Mesendoderm (in vitro differentiated cells): ENCODE data around the gene PPT2.
A peak's percentile ranks its signal among the peaks of the same experiment; 100 is the strongest.
"Not testable (repeated sequence)": the region's sequence is repeated elsewhere in the genome, so short reads cannot be mapped to it uniquely, and the experiment has no call there.

Experiments used
- DNase-seq: peaks from one replicate; pipeline ENCODE4 v3.0.0; 2013
- H2AK5ac ChIP-seq: 2 replicates; pipeline ENCODE4 v1.6.1; 2013; ENCODE audit warnings: low read length, inconsistent platforms
- H2BK120ac ChIP-seq: 2 replicates; pipeline ENCODE4 v1.6.1; 2013; ENCODE audit warnings: low read depth, mild to moderate bottlenecking, low read length, moderate library complexity, mixed read lengths
- H2BK15ac ChIP-seq: replicated peaks from 2 replicates; pipeline ENCODE4 v1.6.1; 2013; ENCODE audit warnings: low read depth, mild to moderate bottlenecking, moderate library complexity
- H2BK5ac ChIP-seq: 2 replicates; pipeline ENCODE4 v1.6.1; 2013; ENCODE audit warnings: low read length, inconsistent platforms
- H3K18ac ChIP-seq: 2 replicates; pipeline ENCODE4 v1.6.1; 2013; ENCODE audit warnings: mild to moderate bottlenecking, low read length, mixed read lengths
- H3K23ac ChIP-seq: one replicate; pipeline ENCODE4 v1.6.1; 2013; ENCODE audit warnings: low read length
- H3K27ac ChIP-seq: 2 replicates; pipeline ENCODE4 v1.5.1; 2013; ENCODE audit warnings: low read depth, mild to moderate bottlenecking, inconsistent platforms, low read length, moderate library complexity
- H3K27me3 ChIP-seq: 2 replicates; pipeline ENCODE4 v1.6.1; 2013; ENCODE audit warnings: low read length, control low read depth, mild to moderate bottlenecking, inconsistent platforms; ENCODE audit not compliant: insufficient read depth, poor library complexity
- H3K36me3 ChIP-seq: 2 replicates; pipeline ENCODE4 v1.6.1; 2013; ENCODE audit warnings: low read length, inconsistent platforms; ENCODE audit not compliant: control insufficient read depth, insufficient read depth
- H3K4ac ChIP-seq: one replicate; pipeline ENCODE4 v1.6.1; 2013; ENCODE audit warnings: low read depth, mild to moderate bottlenecking, low read length, moderate library complexity
- H3K4me1 ChIP-seq: 2 replicates; pipeline ENCODE4 v1.6.1; 2013; ENCODE audit warnings: low read depth, low read length, inconsistent platforms; ENCODE audit not compliant: control insufficient read depth
- H3K4me2 ChIP-seq: 2 replicates; pipeline ENCODE4 v1.6.1; 2013; ENCODE audit warnings: low read length
- H3K4me3 ChIP-seq: 2 replicates; pipeline ENCODE4 v1.5.1; 2013; ENCODE audit warnings: mild to moderate bottlenecking, low read length
- H3K56ac ChIP-seq: one replicate; pipeline ENCODE4 v1.6.1; 2013; ENCODE audit warnings: low read length
- H3K79me1 ChIP-seq: 2 replicates; pipeline ENCODE4 v1.6.1; 2013; ENCODE audit warnings: low read length, inconsistent platforms
- H3K79me2 ChIP-seq: 2 replicates; pipeline ENCODE4 v1.6.1; 2013; ENCODE audit warnings: mild to moderate bottlenecking, low read length; ENCODE audit not compliant: control insufficient read depth, insufficient read depth
- H3K9ac ChIP-seq: 2 replicates; pipeline ENCODE4 v1.6.1; 2013; ENCODE audit warnings: low read length, inconsistent platforms
- H4K5ac ChIP-seq: one replicate; pipeline ENCODE4 v1.6.1; 2013; ENCODE audit warnings: low read length
- H4K8ac ChIP-seq: one replicate; pipeline ENCODE4 v1.6.1; 2013; ENCODE audit warnings: low read depth, mild to moderate bottlenecking, control low read depth, low read length, moderate library complexity
- WGBS: extraction: QIAGEN DNeasy Blood & Tissue Kit; methylation state at CpG from one replicate; pipeline ENCODE4 v1.1.7; 2013; ENCODE audit warnings: low lambda C conversion rate, missing lambda C conversion rate; ENCODE audit not compliant: insufficient coverage; ENCODE audit errors: extremely low coverage; 5-methylcytosine and 5-hydroxymethylcytosine counted together

The PPT2 gene

DNA sequence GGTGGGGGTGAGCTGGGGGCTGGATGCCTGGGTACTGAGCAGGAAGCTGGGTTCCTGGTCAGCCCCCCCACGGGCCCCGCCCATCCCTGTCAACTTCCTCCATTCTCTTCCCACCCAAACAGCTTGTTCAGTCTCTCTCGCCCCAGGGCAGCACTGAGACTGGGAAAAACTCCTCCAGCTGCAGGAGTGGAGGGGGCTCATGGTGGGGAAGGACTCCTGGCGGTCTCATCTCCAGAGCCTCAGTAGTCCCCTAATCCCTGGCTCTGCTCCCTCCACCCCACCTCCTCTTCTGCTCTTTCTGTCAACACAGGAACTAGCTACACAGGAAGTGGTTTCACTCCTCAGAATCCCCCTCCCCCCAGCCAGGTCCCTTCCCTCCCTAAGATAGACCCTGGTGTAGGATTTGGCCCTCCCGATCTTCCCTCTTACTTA is 38.7 kb downstream of the PPT2 start, which contains the start of gene GPSM3:
Gene GPSM3 (minus strand): TSS at position 36 of the 432 bp plus-strand sequence. CDS start 130 bp downstream, outside the sequence.
- H3K27me3 ChIP-seq, result no peaks in the 10 kb centered on the region
- WGBS, result no CpG with 5 or more reads among the region's 5 CpGs
- peak within 1 kb of the TSS; percentile 49 for H3K4me2 ChIP-seq
- H3K4ac ChIP-seq, result peak within 1 kb of the TSS; percentile 23
- H4K5ac ChIP-seq, result no peak within 1 kb of the TSS
- peak within 1 kb of the TSS; percentile 63 for H3K27ac ChIP-seq
- peak within 1 kb of the TSS; percentile 31 for H2BK120ac ChIP-seq
- peak within 1 kb of the TSS; percentile 84 for H3K56ac ChIP-seq
- peaks cover under 1% of the 10 kb centered on the region for H3K36me3 ChIP-seq
- peaks cover 13% of the 10 kb centered on the region for H3K79me2 ChIP-seq
- peaks cover 9% of the 10 kb centered on the region for H3K79me1 ChIP-seq
- H3K9ac ChIP-seq, result peak within 1 kb of the TSS; percentile 60
- no peak within 1 kb of the TSS for H3K4me3 ChIP-seq
- DNase-seq, result peak; percentile 89
- H3K23ac ChIP-seq, result peak within 1 kb of the TSS; percentile 59
- no peak within 1 kb of the TSS for H2BK15ac ChIP-seq
- peak within 1 kb of the TSS; percentile 98 for H4K8ac ChIP-seq
- H3K4me1 ChIP-seq, result peaks cover 22% of the 10 kb centered on the region
- H3K18ac ChIP-seq, result peak within 1 kb of the TSS; percentile 72
- peak within 1 kb of the TSS; percentile 66 for H2BK5ac ChIP-seq
- H2AK5ac ChIP-seq, result peak within 1 kb of the TSS; percentile 95

DNA sequence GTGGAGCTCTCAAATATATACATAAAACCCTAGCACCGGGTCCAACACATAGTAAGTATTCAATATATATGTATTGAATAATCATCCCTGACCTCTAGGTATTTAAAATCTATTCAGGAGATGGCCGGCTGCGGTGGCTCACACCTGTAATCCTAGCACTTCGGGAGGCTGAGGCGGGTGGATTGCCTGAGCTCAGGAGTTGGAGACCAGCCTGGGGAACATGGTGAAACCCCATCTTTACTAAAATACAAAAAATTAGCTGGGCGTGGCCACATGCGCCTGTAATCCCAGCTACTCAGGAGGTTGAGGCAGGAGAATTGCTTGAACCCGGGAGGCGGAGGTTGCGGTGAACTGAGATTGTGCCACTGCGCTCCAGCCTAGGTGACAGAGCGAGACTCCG is 39.2 kb downstream of the PPT2 start:
- H3K27ac ChIP-seq, H3K4me2 ChIP-seq, H3K79me1 ChIP-seq, H3K23ac ChIP-seq, H3K4me3 ChIP-seq, H3K36me3 ChIP-seq, H2BK15ac ChIP-seq, H4K8ac ChIP-seq, H2BK120ac ChIP-seq, H3K9ac ChIP-seq, H2BK5ac ChIP-seq, H3K27me3 ChIP-seq, H2AK5ac ChIP-seq, H4K5ac ChIP-seq, DNase-seq: not testable (repeated sequence)
- Histone ChIP-seq H3K4ac (peak overlapping the region; percentile 23), H3K18ac (peak overlapping the region; percentile 72), H3K4me1 (peaks cover 22% of the 10 kb centered on the region), H3K79me2 (peaks cover 12% of the 10 kb centered on the region), H3K56ac (peak overlapping the region; percentile 84)
- WGBS, result no CpG with 5 or more reads among the region's 13 CpGs

DNA sequence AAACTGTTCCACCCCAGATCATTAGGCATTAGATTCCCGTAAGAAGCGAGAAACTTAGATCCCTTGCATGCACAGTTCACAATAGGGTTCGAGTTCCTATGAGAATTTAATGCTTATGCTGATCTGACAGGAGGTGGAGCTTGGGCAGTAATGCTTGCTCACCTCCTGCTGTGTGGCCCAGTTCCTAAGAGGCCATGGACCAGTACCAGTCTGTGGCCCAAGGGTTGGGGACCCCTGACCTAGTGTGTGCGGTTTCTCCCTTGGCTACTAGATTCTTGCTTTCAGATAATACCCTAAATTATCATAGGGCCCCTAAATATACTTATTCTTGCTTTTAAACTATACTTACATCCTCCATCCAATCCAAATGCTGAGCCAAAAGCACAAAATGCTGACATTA is 40.4 kb downstream of the PPT2 start:
- Histone ChIP-seq H3K4ac (no peak overlapping the region), H3K56ac (peak overlapping the region; percentile 30), H3K79me2 (peaks cover under 1% of the 10 kb centered on the region), H3K4me3 (no peak overlapping the region), H2BK5ac (no peak overlapping the region), H2BK15ac (no peak overlapping the region), H3K27me3 (no peaks in the 10 kb centered on the region), H3K4me2 (no peak overlapping the region), H3K23ac (no peak overlapping the region), H3K4me1 (peaks cover 22% of the 10 kb centered on the region), H4K5ac (no peak overlapping the region), H2BK120ac (no peak overlapping the region), H3K27ac (no peak overlapping the region), H3K9ac (no peak overlapping the region), H2AK5ac (peak overlapping the region; percentile 27), H3K79me1 (peaks cover 2% of the 10 kb centered on the region), H4K8ac (no peak overlapping the region), H3K36me3 (no peaks in the 10 kb centered on the region), H3K18ac (no peak overlapping the region)
- no peak for DNase-seq
- WGBS, result no CpG with 5 or more reads among the region's 4 CpGs

DNA sequence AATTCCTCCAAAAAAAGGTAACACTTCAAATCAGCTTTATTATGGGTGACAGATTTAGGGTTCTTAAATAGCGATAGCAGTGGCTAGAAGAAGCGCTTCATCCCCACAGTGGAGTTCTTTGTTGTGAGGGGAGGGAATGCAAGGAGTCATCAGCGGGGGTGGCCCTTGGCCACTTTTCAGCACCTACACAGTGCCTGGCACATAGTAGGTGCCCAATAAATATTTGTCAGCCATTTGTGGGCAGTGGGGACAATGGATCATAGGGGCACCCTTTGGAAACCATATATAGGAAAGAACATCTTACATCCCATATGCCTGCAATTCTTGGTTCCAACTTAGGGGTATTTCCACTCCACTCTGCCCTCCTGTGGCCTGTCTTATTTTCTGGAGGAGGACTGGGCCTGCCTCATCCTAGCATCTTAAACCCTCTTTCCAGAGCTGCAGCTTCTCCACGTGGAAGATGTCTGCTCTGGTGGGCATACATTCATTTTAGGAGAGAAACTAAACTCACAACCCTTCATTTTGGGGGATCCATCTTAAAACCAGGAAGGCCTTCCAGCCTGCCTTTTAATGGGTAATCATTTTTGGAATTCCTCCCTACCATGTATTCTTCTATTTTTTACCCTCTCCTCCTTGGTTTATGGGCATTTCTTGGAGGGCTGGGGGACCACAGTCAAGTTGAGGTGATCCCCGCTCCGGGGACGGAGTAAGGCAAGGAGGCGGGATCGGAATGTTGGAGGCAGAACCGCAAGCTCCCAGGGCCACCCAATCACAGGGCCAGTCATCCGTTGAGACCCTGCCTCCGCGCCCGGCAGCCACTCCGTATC is 41.1 kb downstream of the PPT2 start:
- no peaks in the 10 kb centered on the region for H3K79me2 ChIP-seq
- H4K5ac ChIP-seq, result peak overlapping the region; percentile 98
- H3K56ac ChIP-seq, result peak overlapping the region; percentile 84
- peak overlapping the region; percentile 23 for H3K4me3 ChIP-seq
- H3K4me2 ChIP-seq, result peak overlapping the region; percentile 85
- H3K9ac ChIP-seq, result peak overlapping the region; percentile 89
- H3K27ac ChIP-seq, result peak overlapping the region; percentile 82
- DNase-seq, result peak; percentile 78
- no peak overlapping the region for H2BK15ac ChIP-seq
- H3K23ac ChIP-seq, result no peak overlapping the region
- no CpG with 5 or more reads among the region's 15 CpGs for WGBS
- H2AK5ac ChIP-seq, result peak overlapping the region; percentile 82
- no peaks in the 10 kb centered on the region for H3K27me3 ChIP-seq
- peak overlapping the region; percentile 87 for H2BK5ac ChIP-seq
- H3K4me1 ChIP-seq, result peaks cover 22% of the 10 kb centered on the region
- no peak overlapping the region for H3K4ac ChIP-seq
- peaks cover 2% of the 10 kb centered on the region for H3K79me1 ChIP-seq
- H2BK120ac ChIP-seq, result no peak overlapping the region
- no peaks in the 10 kb centered on the region for H3K36me3 ChIP-seq
- H4K8ac ChIP-seq, result peak overlapping the region; percentile 68
- peak overlapping the region; percentile 76 for H3K18ac ChIP-seq

DNA sequence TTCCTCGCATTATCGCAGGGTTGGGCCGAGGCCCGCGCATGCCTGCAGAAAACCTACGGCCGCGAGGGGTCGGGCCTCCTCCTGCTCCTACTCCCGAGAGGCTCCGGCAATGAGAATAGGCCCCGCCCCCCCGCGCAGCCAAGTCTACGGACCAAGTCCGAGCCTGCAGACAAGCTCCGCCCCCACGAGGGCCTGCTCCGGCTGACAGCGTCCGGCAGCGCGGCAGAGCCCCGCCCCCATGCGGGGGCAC is 41.6 kb downstream of the PPT2 start:
- Histone ChIP-seq H3K79me2 (no peaks in the 10 kb centered on the region), H3K56ac (no peak overlapping the region), H3K79me1 (peaks cover 2% of the 10 kb centered on the region), H2AK5ac (no peak overlapping the region), H2BK15ac (no peak overlapping the region), H3K4me1 (peaks cover 22% of the 10 kb centered on the region), H4K8ac (no peak overlapping the region), H3K27ac (peak overlapping the region; percentile 95), H3K4ac (no peak overlapping the region), H4K5ac (no peak overlapping the region), H3K4me2 (no peak overlapping the region), H2BK120ac (no peak overlapping the region), H3K36me3 (no peaks in the 10 kb centered on the region), H3K18ac (no peak overlapping the region), H3K23ac (no peak overlapping the region), H2BK5ac (no peak overlapping the region), H3K27me3 (no peaks in the 10 kb centered on the region), H3K4me3 (no peak overlapping the region), H3K9ac (no peak overlapping the region)
- no CpG with 5 or more reads among the region's 25 CpGs for WGBS
- peak; percentile 100 for DNase-seq
